ENCODE measurements around the gene SV2C.
A peak's percentile ranks its signal among the peaks of the same experiment; 100 is the strongest.

SV2C gene

DNA sequence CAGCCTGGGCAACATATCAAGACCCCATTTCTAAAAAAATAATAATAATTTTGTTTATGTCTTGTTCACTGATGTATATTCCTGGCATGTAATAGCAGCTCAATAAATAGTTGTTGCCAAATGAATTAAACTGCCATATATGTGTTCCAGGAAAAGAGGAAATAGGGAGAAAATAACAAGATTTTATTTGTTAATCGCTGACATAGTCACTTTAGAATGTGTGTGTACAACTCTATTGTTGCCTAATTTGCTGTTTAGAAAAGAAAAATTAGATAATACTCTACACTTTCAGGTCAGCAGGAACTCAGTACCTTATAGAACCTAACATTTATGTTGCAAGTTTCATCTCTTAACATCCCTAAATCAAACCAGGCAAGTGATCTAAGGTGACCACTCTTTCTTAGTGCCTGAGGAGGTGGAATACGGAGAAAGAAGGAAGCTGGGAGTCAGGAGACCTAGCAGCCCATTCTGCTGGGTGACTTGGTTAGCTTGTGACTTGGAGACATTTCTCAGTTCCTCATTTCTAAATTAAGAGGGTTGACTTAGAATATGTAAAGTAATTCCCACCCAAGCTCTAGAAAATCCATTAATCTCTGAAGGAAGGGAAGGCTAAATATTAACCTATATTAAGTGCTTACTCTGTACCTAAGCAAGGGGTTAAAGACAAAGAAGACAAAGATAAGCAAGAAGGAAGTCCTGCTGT, 209.6 kb downstream of the SV2C start:
- Histone ChIP-seq H3K4me2 (ENCODE audit: low read depth, low read length) (peak overlapping the region; percentile 36; the same call in 1 of the 2 replicates), H3K9ac (ENCODE audit: low read length) (no peak overlapping the region), H3K4me1 (ENCODE audit: low read length) (peaks cover 50% of the 10 kb centered on the region), H3K27me3 (replicated peaks; ENCODE audit: insufficient read depth, low read length) (no peaks in the 10 kb centered on the region), H3K27ac (ENCODE audit: low read length) (peak overlapping the region; percentile 42; the same call in 1 of the 2 replicates), H3K9me2 (replicated peaks; ENCODE audit: insufficient read depth, low read length) (no peaks in the 10 kb centered on the region), H3K36me3 (replicated peaks; ENCODE audit: insufficient read depth, low read length) (no peaks in the 10 kb centered on the region), H3F3A (ENCODE audit: insufficient read depth, low read length) (peaks cover 6% of the 10 kb centered on the region; the same call in 1 of the 2 replicates), H3K79me2 (ENCODE audit: low read length) (no peaks in the 10 kb centered on the region), H3K9me3 (replicated peaks; ENCODE audit: insufficient read depth, low read length) (no peaks in the 10 kb centered on the region), H2AFZ (ENCODE audit: low read length) (no peak overlapping the region), H4K20me1 (ENCODE audit: insufficient read depth, low read length) (no peaks in the 10 kb centered on the region), H3K4me3 (ENCODE audit: low read length) (no peak overlapping the region)
- TF ChIP-seq, protein P1, sequence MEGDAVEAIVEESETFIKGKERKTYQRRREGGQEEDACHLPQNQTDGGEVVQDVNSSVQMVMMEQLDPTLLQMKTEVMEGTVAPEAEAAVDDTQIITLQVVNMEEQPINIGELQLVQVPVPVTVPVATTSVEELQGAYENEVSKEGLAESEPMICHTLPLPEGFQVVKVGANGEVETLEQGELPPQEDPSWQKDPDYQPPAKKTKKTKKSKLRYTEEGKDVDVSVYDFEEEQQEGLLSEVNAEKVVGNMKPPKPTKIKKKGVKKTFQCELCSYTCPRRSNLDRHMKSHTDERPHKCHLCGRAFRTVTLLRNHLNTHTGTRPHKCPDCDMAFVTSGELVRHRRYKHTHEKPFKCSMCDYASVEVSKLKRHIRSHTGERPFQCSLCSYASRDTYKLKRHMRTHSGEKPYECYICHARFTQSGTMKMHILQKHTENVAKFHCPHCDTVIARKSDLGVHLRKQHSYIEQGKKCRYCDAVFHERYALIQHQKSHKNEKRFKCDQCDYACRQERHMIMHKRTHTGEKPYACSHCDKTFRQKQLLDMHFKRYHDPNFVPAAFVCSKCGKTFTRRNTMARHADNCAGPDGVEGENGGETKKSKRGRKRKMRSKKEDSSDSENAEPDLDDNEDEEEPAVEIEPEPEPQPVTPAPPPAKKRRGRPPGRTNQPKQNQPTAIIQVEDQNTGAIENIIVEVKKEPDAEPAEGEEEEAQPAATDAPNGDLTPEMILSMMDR (IDR thresholded peaks at IDR 0.05; ENCODE audit: low read length), result no peak
- no peak for TF ChIP-seq EZH2phosphoT487 (IDR thresholded peaks at IDR 0.05; ENCODE audit: low read length)
- no peak for TF ChIP-seq EZH2 (optimal IDR thresholded peaks at IDR 0.05; ENCODE audit: low read depth, low read length)
- DNase-seq, result peak; percentile 41

DNA sequence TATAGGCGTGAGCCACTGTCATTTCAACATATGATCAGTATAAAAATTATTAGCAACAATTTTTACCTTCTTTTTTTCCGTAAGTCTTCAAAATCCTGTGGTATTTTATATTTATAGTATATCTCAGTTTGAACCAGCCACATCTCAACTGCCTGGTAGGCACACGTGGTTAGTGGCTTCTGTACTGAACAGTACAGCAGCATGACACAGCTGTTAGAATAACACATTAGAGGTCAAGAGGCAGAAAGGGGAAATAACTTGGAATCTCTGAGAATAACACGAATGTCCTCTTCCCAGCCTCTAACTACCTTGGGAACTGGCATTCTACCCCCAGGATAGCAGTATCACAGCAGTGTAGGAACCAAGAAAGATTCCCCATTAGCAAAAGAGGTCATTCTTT, 211.4 kb downstream of the SV2C start:
- no peak overlapping the region for H3K9ac ChIP-seq (ENCODE audit: low read length)
- DNase-seq, result no peak

DNA sequence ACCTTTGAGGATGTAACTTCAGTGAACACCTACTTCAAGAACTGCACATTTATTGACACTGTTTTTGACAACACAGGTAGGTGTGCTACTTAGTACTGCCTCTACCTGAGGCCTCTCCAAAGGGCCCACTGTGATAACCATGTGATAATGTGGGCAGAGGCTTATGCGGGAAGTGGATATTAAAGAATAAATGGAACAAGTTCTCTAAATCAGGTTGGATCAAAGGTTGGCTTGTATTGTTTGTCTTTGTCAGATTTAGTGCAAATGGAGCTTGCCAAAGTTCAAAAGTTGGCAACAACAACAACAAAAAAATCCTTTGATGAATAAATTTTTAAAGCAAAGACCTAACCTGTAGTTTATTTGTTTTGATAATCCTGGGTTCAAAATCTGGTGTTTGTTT, 215.7 kb downstream of the SV2C start:
- H3K27ac ChIP-seq (ENCODE audit: low read length), result peak overlapping the region; percentile 89
- no peaks in the 10 kb centered on the region for H3K27me3 ChIP-seq (replicated peaks; ENCODE audit: insufficient read depth, low read length)
- peaks cover 30% of the 10 kb centered on the region for H3F3A ChIP-seq (ENCODE audit: insufficient read depth, low read length)
- peaks cover 45% of the 10 kb centered on the region for H3K4me1 ChIP-seq (ENCODE audit: low read length)
- DNase-seq, result no peak
- peak overlapping the region; percentile 33; the same call in 1 of the 2 replicates for H3K9ac ChIP-seq (ENCODE audit: low read length)
- H3K9me2 ChIP-seq (replicated peaks; ENCODE audit: insufficient read depth, low read length), result no peaks in the 10 kb centered on the region
- no peaks in the 10 kb centered on the region for H3K9me3 ChIP-seq (replicated peaks; ENCODE audit: insufficient read depth, low read length)
- H3K4me2 ChIP-seq (ENCODE audit: low read depth, low read length), result peak overlapping the region; percentile 44
- no peaks in the 10 kb centered on the region for H4K20me1 ChIP-seq (ENCODE audit: insufficient read depth, low read length)
- no peak for TF ChIP-seq EZH2phosphoT487 (IDR thresholded peaks at IDR 0.05; ENCODE audit: low read length)
- no peak for TF ChIP-seq EZH2 (optimal IDR thresholded peaks at IDR 0.05; ENCODE audit: low read depth, low read length)
- TF ChIP-seq, protein P1 (IDR thresholded peaks at IDR 0.05; ENCODE audit: low read length), result no peak
- H3K4me3 ChIP-seq (ENCODE audit: low read length), result no peak overlapping the region
- no peaks in the 10 kb centered on the region for H3K79me2 ChIP-seq (ENCODE audit: low read length)
- H2AFZ ChIP-seq (ENCODE audit: low read length), result peak overlapping the region; percentile 47
- no peaks in the 10 kb centered on the region for H3K36me3 ChIP-seq (replicated peaks; ENCODE audit: insufficient read depth, low read length)

More for the DNA sequence above, 211.4 kb downstream of the SV2C start:
- no peak overlapping the region for H3K27ac ChIP-seq (ENCODE audit: low read length)
- H3K4me1 ChIP-seq (ENCODE audit: low read length), result peaks cover 67% of the 10 kb centered on the region
- no peaks in the 10 kb centered on the region for H3K9me3 ChIP-seq (replicated peaks; ENCODE audit: insufficient read depth, low read length)
- H3K27me3 ChIP-seq (replicated peaks; ENCODE audit: insufficient read depth, low read length), result no peaks in the 10 kb centered on the region
- TF ChIP-seq, protein P1 (IDR thresholded peaks at IDR 0.05; ENCODE audit: low read length), result no peak
- no peak for TF ChIP-seq EZH2 (optimal IDR thresholded peaks at IDR 0.05; ENCODE audit: low read depth, low read length)
- TF ChIP-seq EZH2phosphoT487 (IDR thresholded peaks at IDR 0.05; ENCODE audit: low read length), result no peak
- no peak overlapping the region for H3K4me3 ChIP-seq (ENCODE audit: low read length)
- H3K79me2 ChIP-seq (ENCODE audit: low read length), result no peaks in the 10 kb centered on the region
- H3K9me2 ChIP-seq (replicated peaks; ENCODE audit: insufficient read depth, low read length), result no peaks in the 10 kb centered on the region
- no peak overlapping the region for H3K4me2 ChIP-seq (ENCODE audit: low read depth, low read length)
- H3K36me3 ChIP-seq (replicated peaks; ENCODE audit: insufficient read depth, low read length), result no peaks in the 10 kb centered on the region
- peaks cover 24% of the 10 kb centered on the region for H3F3A ChIP-seq (ENCODE audit: insufficient read depth, low read length)
- H2AFZ ChIP-seq (ENCODE audit: low read length), result no peak overlapping the region
- H4K20me1 ChIP-seq (ENCODE audit: insufficient read depth, low read length), result no peaks in the 10 kb centered on the region
